SW 1271 (cell line): Measurements from ENCODE around the gene FGF2.
"Not testable (repeated sequence)": the region's sequence is repeated elsewhere in the genome, so short reads cannot be mapped to it uniquely, and the experiment has no call there.

Source experiments
- DNase-seq, 2 experiments: peaks; one replicate each; lab custom pipeline; 2025; lab: John Stamatoyannopoulos, UW

The FGF2 gene

DNA sequence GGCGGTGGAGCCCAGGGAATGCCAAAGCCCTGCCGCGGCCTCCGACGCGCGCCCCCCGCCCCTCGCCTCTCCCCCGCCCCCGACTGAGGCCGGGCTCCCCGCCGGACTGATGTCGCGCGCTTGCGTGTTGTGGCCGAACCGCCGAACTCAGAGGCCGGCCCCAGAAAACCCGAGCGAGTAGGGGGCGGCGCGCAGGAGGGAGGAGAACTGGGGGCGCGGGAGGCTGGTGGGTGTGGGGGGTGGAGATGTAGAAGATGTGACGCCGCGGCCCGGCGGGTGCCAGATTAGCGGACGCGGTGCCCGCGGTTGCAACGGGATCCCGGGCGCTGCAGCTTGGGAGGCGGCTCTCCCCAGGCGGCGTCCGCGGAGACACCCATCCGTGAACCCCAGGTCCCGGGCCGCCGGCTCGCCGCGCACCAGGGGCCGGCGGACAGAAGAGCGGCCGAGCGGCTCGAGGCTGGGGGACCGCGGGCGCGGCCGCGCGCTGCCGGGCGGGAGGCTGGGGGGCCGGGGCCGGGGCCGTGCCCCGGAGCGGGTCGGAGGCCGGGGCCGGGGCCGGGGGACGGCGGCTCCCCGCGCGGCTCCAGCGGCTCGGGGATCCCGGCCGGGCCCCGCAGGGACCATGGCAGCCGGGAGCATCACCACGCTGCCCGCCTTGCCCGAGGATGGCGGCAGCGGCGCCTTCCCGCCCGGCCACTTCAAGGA lies at the start of gene FGF2:
TSS of gene FGF2 (plus strand) at position 279 of the 705 bp plus-strand sequence. CDS start at position 623, 344 bp downstream.
- DNase-seq: no peak

DNA sequence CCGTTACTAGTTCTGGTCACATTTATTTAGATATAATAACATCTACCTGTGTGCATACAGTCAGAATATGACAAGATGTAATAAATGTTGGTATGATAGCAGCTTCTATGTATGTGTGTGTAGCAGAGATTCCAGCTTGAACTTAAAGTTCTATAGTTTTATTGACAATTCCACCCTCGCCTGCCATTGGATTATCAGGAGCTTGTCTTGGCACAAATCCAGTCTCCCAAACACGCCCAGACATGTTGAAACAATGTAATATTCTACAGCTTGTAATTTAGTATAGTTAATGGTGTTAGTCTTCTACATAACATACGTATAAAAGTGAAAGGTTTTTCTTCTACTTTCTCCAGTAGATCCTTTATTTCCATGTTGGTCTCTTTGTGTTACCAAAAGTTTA lies 49.7 kb upstream of the FGF2 start:
- DNase-seq: no peak

DNA sequence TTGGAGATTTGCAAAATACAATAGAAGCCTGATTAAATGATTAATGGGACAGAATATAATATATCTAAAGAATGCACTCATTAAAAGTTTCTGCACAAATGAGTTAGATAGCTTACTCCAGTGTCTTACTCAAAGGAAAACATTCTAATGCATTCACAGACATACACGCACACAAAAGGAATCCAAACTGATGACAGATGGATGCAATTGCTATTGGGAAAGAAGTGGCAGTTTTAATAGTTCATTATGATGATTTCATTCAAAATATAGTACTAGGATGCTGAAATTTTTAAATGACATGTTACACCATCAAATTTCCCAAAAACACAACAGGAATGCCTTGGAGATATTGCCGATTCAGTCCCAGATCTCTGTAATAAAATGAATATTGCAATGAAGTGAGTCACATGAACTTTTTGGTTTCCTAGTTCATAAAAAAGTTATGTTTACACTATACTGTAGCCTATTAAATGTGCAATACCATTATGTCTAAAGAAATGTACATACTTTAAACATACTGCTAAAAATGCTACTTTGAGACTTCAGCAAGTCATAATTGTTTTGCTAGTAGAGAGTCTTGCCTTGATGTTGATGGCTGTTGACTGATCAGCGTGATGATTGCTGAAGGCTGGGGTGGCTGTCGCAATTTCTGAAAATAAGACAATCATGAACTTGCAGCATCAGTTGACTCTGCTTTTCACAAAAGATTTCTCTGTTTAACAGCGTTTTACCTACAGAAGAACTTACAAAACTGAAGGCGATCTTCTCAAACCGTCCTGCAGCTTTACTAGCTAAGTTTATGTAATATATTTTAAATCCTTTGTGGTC lies 48.6 kb upstream of the FGF2 start:
- no peak for DNase-seq

DNA sequence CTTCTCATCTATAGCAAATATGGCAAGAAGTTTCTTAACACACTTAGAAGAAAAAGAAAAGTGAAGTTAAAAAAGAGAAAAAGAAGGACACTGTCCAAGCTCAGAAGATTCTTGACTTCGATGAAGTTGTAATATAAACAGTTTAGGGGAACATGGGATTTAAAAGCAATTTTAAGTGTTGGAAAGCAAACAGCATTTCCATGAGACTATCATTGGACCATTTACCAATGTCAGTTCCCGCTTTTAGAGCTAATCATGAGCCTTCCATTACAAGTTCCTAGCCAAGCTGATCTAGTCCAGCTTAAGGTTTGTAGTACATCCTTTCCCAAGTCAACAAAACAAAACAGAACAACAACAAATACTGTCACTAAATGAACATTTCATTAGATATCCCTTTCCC lies 45.1 kb upstream of the FGF2 start:
- DNase-seq: no peak

DNA sequence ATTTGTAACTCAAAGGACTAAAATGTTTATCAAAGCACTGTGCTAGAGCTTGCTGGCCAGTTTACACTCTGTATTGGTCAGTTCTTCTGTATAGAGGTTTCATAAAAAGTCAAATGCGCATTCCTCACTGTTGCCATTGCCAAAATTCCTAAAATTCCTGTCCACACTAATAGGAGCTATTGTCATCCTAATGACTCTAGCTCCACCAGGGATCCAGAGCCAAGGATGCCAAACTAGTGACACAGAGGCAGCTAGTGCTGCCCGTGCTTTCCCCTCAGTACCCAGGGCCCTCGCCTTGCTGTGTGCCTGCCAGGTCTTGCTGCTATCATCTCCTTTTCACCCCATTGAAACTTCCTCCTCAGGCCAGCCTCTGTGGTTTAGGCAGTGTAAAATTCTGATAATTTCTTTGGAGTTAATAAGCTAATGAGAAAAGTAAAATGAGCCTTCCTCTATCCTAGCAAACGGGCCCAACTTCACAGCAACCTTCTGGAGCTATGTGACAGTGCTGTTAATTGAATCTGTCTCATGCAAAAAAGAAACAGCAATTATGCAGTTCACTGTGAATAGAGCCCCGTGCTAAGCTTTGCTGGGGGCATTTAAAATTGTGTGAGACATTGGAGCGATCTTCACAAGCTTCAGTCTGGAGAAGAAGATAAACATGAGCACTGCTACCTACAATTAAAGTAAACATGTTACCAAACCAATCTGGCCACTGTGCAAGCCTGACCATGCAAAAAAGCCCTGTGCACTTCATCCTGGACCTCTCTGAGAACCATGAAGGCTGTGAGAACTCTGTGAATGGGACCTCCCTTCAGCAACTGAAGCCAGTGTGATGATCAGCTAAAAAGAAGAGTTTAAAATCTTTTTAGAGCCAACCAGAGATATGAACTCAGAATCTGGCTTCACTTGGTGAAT lies 43.1 kb upstream of the FGF2 start:
- peak; percentile 64 to 89 for DNase-seq

DNA sequence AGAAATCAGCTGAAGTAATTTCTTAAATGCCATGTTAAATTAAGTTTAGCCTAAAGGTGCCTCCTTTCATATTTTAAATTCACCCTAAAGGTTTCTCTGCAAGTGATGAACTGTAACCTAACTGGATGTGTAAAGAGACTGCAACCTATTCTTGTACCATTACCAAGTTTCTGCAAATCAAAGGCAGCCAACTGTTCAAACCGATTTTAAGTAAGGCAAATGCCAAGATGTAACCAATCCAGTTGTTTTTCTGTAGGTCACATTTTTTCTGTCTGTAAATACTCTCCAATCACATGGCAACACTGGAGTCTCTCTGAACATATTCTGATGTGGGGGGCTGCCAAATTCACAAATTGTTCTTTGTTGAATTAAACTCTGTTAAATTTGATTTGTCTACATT lies 42.4 kb upstream of the FGF2 start:
- no peak for DNase-seq

DNA sequence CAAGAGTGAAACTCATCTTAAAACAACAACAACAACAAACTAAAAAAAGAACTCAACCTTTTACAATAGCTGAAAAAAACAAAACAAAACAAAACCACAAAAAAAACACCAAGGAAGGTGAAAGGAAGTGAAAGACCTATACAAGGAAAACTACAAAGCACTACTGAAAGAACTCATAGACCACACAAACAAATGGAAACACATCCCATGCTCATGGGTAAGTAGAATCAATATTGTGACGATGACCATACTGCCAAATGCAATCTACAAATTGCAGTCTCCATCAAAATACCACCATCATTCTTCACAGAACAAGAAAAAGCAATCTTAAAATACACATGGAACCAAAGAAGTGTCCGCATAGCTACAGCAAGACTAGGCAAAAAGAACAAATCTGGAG lies 41.5 kb upstream of the FGF2 start:
- no peak for DNase-seq

DNA sequence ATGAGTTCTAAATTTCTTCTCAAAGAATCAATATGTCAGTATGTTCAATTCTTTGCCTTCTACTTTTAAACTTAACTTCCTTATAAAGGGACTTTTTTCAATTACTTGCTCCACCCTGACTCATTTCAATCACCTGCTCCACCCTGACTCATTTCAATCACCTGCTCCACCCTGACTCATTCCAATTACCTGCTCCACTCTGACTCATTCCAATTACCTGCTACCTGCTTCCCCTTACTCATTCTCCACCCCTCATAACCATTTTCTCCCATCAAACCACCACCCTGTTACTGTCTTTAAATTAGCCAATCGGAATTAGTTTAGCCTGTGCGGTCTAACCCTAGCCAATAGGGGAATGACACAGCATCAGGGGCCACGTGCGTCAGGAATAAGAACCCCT lies 40.3 kb upstream of the FGF2 start:
- DNase-seq: not testable (repeated sequence)

DNA sequence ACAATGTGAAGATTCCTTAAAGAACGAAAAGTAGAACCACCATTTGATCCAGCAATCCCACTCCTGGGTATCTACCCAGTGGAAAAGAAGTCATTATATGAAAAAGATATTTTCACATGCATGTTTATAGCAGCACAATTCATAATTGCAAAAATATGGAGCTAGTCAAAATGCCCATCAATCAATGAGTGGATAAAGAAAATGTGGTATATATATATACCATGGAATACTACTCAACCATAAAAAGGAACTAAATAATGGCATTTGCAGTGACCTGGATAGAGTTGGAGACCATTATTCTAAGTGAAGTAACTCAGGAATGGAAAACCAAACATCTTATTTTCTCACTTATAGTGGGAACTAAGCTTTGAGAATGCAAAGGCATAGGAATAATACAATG lies 39.7 kb upstream of the FGF2 start:
- not testable (repeated sequence) for DNase-seq

DNA sequence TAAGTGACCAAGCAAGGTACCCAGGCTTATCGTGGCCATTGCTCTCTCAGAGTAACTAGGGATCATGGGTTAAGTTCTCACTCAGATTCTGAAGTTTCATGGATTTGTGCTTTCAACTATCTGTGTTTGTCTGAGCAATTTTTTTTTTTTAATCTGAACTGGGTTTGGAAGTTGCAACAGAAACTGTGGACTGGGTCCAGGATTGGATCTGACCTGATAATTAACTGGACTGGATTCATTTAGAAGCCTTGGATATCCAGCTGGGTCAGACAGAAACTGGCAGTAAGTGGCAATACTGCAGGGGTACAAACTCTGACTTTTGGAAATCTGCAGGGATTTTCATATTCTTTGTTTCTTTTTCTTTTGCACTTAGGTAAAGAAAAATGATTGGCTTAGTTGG lies 38.7 kb upstream of the FGF2 start:
- DNase-seq: no peak

DNA sequence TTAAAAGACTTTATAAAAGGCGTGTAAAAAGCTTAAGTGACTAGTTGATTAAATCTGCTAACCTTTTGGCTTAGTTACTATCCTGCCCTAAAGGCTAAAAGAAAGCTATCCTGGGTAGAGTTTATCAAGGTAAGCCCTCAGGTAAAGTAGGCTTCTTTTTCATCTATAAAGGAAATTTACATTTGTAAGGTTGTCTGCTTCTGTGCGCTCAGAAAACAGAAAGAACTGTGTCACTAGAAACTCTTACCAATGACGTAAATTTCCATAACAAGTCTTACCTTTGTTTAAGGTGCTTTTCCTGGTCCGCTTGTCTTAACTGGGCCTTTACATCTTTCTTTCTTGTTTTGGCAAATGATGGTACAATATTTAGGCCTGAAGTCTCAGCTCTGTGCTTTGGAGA lies 37.7 kb upstream of the FGF2 start:
- no peak for DNase-seq

DNA sequence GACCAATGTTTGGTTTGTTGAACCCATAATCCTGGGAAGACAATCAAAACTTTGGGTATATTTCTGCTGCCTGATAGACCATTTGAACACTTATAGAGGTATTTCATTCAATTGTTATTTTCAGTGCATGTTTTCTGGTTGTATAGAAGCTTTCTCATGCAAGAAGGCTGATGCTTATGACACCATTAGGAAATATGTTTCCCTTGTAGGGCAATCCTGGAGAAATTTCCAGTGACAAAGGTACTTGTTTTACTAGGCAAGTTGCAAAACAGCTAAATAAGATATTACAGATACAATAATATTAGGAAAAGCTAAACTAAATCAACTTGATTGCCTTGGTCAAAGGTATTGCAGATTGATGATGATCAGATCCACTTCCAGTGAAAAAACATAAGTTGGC lies 32.8 kb upstream of the FGF2 start:
- no peak for DNase-seq

DNA sequence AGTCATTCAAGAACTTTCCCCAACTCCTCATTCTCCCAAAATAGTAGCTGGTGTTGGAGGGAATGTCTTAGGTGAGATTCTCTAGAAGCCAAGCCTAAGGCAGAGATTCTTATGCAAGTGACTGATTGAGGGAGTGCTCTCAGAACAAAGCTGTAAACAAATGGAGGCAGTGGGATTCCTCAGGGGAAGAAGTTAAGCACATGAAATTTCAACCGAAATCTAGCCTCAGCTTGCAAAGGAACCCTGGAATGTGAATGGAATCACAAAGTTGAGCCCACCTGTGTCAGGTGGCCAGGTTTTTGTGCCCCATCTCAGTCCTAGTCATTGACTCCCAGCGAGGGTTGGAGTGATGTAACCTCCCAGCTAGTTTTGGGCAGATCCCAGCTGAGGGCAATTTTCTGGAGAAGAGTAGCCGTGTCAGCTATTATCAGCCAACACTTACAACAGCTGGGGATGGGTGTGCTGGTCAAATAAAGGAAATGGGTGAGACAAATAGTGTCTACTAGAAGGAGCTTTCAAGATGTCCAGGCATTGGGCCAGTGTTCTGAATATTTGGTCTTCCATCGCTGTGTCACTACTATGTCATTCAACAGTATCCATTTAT lies 29.7 kb upstream of the FGF2 start:
- no peak for DNase-seq

DNA sequence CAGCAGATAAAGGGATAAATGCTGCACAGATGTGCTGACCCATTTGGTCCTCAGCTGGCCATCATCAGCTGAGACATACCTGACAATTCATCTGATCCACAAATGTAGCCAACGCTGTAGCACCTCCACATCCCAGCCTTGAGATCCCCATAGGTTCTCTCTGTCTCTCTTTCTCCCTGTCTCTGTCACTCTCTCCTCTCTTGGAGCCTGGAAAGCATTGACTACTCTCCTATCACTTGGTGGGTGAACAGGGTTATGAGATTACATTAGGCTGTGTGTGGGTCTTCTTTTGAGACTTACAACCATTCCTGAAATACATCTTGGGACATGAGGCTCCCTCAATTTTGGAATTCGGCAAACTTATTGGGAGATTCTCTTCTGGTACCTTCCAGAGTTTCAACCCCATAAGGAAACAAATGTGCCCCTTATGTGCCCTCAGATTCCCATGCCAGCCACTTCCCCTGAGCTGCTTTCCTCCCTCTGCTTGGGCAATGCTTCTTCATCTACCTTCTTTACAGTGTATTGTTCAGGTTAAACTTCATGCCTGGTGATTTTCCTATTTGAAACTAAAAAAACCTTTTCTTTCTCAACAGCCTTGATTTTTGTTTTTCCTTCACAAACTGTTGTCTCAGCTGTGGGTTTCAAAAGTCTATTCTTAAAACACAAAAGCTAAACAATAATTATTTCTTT lies 29.1 kb upstream of the FGF2 start:
- DNase-seq: no peak

DNA sequence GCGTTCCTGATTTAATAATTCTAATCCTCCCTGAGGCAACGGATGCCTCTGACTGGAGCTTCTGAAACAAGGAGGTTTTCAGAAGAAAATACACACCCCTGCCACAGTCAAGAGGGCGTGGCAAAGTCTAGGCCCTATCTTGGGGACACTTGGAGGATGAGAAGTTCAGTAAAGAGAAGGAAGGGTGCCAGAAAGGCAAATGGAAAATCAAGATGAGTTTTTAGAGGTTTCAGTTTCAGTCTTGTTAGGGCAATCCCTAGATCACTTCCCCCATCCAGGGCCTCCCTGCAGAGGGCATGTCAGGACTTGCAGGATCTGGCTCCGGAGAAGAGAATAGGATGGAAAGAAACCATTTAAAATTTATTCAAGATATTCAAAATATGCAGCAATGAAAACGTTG lies 28.5 kb upstream of the FGF2 start:
- DNase-seq: peak in 1 of 2 experiments; percentile 7

DNA sequence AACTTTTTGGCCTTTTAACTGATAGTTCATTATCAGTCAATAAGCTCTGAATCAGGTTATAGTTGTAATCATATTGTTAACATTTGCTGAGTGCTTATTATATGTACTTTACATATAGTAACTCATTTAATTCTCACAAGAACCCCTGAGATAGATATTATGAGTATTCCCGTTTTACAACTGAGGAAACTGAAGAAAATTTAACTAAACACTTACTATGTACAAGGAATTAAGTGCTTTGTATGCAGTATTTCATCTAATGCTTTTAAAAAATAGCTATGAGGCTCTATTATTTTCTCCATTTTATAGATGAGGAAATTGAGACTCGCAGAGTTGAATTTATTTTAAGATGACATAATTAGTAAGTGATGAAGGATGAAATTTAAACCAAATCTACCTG lies 27.7 kb upstream of the FGF2 start:
- DNase-seq: no peak

DNA sequence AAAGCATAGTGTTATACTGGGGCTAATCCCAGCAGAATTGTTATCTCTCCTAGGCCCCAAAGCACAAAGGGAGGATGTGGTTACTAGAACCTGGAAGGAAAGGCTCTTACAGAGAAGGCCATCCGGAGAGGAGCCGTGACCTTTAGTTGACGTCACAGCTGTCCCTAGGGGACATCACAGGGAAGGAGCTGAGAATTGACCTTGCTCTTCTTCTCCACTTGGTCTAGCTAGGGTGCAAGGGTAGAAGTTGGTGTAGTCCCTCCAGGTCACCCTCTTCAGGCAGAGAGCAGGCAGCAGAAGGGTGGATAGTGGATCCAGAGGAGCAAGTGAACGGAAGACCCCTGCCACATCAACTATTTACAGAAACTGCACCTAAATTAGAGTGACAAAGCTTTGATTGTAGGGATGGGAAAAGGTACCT lies 22.8 kb upstream of the FGF2 start:
- DNase-seq: no peak

DNA sequence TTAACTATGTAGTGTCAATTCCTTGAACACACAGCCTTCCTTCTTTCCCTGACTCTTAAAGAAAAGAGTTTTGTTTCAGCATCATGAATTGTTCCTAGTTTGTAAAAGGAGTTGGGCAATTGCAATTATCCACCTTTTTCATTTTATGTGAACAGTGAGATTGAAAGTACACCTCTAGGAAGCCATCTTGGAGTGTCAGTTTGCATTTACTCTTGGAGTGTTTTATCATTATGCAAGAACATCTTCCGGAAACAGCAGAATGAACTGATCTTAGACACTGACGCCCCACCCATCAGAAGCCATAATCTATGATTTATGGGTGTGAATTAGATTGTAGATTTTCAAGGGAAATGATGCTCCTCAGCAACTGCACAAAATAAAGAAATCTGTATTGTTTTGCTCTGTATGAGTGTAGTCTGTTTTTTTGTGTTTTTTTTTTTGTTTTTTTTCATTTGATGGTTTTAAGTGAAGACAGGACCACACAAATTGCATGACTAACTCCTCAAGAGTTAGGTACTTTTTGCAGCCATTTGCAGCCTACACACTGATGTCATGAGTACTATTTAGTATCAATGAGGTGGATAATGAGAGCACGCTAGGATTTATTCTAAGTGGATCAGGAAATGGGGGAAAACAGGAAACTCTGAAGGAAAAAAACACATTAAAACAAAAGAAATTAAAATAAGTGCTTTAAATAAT lies 19.5 kb upstream of the FGF2 start:
- no peak for DNase-seq

DNA sequence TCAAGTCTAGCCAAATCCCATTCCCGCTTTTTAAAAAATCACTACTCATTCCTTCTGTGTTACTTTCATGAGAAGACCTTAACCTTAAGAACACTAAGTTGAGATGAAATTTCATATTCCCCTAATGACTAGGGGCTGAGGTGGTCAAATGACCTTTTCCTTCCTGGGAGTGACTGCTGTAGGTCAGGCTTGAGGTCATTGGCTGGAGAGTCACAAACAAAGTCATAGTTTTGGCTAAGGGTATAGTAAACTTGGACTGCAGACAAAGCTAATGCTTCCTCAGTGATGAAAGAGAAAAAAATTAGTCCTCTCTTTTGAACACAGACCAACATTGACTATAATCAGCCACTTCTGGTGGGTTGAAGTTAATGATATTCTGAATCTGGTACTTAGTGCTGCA lies 16.0 kb upstream of the FGF2 start:
- no peak for DNase-seq

DNA sequence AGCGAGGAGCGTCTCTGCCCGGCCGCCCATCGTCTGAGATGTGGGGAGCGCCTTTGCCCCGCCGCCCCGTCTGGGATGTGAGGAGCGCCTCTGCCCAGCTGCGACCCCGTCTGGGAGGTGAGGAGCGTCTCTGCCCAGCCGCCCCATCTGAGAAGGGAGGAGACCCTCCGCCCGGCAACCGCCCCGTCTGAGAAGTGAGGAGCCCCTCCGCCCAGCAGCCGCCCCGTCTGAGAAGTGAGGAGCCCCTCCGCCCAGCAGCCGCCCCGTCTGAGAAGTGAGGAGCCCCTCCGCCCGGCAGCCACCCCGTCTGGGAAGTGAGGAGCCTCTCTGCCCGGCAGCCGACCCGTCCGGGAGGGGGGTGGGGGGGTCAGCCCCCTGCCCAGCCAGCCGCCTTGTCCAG lies 14.8 kb upstream of the FGF2 start:
- DNase-seq: not testable (repeated sequence)

DNA sequence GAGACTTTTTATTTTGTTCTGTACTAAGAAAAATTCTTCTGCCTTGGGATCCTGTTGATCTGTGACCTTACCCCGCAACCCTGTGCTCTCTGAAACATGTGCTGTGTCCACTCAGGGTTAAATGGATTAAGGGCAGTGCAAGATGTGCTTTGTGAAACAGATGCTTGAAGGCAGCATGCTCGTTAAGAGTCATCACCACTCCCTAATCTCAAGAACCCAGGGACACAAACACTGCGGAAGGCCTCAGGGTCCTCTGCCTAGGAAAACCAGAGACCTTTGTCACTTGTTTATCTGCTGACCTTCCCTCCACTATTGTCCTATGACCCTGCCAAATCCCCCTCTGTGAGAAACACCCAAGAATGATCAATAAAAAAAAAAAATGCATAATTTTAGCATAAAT lies 13.8 kb upstream of the FGF2 start:
- not testable (repeated sequence) for DNase-seq
